NCI-H1417 (cell line): ENCODE data around the gene USP20.
A peak's percentile ranks its signal among the peaks of the same experiment; 100 is the strongest.

Experiments used
- DNase-seq, 3 experiments: peaks; one replicate each; lab custom pipeline; 2025; lab: John Stamatoyannopoulos, UW

USP20 gene

GRCh38 chr9:129823935-129824601 is 11.2 kb upstream of the USP20 start, which contains the start of gene TOR1A:
TOR1A (minus strand) TSS chr9:129824136; CDS start chr9:129824085, 51 bp downstream.
- peak; percentile 85 to 99 (median 95) for DNase-seq

GRCh38 chr9:129826344-129826743 is 8.9 kb upstream of the USP20 start:
- DNase-seq, result no peak

GRCh38 chr9:129826759-129827158 is 8.5 kb upstream of the USP20 start:
- DNase-seq, result no peak

GRCh38 chr9:129828051-129828450 is 7.2 kb upstream of the USP20 start:
- no peak for DNase-seq

GRCh38 chr9:129828969-129829368 is 6.3 kb upstream of the USP20 start:
- no peak for DNase-seq

DNA sequence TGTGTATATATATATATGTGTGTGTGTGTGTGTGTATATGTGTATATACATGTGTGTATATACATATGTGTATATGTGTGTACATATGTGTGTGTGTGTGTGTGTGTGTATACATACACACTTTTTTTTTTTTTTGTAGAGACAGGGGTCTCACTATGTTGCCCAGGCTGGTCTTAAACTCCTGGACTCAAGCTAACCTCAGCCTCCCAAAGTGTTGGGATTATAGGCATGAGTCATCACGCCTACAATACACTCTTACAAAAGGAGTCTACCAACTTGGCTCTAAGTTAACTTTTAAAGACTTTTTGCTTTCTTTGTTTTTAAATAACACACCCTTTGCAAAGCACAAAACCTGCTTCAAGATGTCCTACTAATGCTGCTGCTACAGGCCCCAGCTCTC is 2.3 kb upstream of the USP20 start:
- no peak for DNase-seq

GRCh38 chr9:129834489-129835127 is 650 bp upstream of the USP20 start:
- no peak for DNase-seq

- DNase-seq, result no peak
Measured at GRCh38 chr9:129835860-129836223, 584 bp downstream of the USP20 start.

DNA sequence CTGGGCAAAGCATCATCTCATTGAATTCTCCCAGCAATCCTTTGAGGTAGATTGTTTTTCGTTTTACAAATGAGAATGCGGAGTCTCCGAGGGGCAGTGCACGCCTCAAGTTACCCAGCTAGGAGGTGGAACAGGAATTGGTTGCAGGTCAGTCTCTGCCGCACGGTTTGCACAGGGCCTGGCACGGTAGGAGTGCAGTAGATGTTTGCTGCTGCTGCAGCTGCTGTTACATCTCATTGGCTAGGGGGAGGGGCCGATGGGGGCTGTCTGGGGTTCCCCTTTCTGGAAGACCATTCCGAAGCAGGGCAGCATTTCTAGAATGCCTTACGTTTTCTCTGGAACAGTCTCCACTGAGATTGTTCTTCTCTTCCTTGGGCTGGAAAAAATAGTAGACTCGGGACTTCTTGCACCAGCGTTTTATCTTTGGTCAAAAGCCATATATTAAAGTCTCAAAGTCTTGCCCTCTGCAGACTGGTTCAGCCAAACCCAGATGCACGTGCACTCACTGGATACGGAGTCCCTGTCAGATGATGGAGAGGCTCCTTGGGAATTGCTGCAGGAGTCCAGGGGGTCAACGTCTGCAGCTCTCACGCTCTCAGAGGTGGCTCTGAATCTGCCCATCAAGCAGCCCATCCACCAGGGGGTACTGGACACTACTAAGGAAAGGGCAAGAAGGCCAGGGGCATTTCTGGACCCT is 1.2 kb downstream of the USP20 start:
- peak in 1 of 3 experiments; percentile 40 for DNase-seq

- no peak for DNase-seq
Measured at GRCh38 chr9:129838707-129839259, 3.5 kb downstream of the USP20 start.

- no peak for DNase-seq
Measured at GRCh38 chr9:129839324-129840023, 4.2 kb downstream of the USP20 start.

GRCh38 chr9:129840034-129840433 is 4.8 kb downstream of the USP20 start:
- DNase-seq, result peak; percentile 9 to 98 (median 91)

GRCh38 chr9:129841071-129841470 is 5.8 kb downstream of the USP20 start:
- no peak for DNase-seq

DNA sequence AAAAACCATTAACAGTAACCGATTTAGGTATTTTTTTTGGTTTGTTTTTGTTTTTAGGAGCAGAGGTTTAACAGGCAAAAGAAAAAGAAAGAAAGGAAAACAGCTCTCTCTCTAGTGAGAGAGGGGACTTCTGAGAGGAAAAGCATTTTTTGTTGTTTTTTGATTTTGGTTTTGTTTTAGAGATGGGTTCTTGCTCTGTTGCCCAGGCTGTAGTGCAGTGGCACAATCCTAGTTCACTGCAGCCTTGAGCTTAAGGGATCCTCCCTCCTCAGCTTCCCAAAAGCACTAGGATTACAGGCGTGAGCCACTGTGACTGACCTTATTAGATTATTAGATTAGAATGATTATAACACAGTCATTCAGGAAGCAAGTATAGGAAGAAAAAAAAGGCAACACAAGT is 10.1 kb downstream of the USP20 start:
- no peak for DNase-seq

- DNase-seq, result no peak
Measured at GRCh38 chr9:129848712-129849441, 13.6 kb downstream of the USP20 start.

DNA sequence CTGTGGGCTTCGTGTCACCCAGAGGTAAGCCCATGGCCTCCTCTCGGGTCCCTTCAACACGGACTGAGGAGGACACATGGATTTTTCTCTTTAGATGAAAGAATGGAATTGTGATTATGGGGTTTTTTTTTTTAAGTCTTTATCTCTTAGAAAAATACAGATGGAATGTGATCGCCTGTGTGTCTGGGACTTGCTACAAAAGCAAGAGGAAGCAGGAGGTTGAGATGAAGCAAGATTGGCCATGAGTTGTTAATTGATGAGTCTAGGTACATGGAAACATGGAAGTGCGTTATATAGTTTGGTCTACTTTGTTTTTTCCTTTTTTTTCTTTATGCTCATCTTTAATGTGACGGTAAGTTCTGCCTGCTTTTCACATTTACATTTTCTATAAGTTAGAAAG is 14.6 kb downstream of the USP20 start:
- DNase-seq, result no peak

- DNase-seq, result no peak
Measured at GRCh38 chr9:129850821-129851550, 15.7 kb downstream of the USP20 start.

- peak in 2 of 3 experiments; percentile 7 to 51 for DNase-seq
Measured at GRCh38 chr9:129851821-129852220, 16.6 kb downstream of the USP20 start.

- peak in 2 of 3 experiments; percentile 84 to 96 for DNase-seq
Measured at GRCh38 chr9:129852579-129852978, 17.3 kb downstream of the USP20 start.

DNA sequence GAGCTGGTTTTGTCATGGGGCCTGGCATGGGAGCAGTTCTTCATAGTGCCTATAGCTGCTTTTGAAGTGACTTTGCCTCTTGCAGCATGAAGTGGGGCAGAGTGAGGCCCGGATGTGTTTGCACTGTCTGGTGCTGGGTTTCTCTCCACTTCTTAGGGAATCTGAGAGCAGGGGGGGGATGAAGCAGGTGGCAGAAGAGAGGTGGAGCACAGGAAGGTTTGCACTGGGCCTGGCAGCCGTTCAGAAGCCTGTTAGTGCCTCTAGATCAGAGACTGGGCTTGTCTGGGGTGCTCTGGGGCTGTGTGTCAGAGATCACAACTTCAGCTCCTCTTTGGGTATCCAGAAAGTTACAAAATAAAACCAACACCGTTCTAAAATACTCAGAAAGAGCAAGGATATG is 18.4 kb downstream of the USP20 start:
- peak in 1 of 3 experiments; percentile 11 for DNase-seq
